ENCODE results near the gene APLP1.
"Not testable (repeated sequence)": the region's sequence is repeated elsewhere in the genome, so short reads cannot be mapped to it uniquely, and the experiment has no call there.

Gene APLP1

GRCh38 chr19:35874392-35874930 is 6.1 kb downstream of the APLP1 start:
- in situ Hi-C loops (cut with MboI; ENCODE audit: low pct_unique_long_range_greater_than_20kb, low sequenced_read_pairs): no loop called here
- DNase-seq: no peak

- in situ Hi-C loops (cut with MboI; ENCODE audit: low pct_unique_long_range_greater_than_20kb, low sequenced_read_pairs): no loop called here
- DNase-seq: no peak
Measured at GRCh38 chr19:35879068-35879467, 10.7 kb downstream of the APLP1 start.

DNA sequence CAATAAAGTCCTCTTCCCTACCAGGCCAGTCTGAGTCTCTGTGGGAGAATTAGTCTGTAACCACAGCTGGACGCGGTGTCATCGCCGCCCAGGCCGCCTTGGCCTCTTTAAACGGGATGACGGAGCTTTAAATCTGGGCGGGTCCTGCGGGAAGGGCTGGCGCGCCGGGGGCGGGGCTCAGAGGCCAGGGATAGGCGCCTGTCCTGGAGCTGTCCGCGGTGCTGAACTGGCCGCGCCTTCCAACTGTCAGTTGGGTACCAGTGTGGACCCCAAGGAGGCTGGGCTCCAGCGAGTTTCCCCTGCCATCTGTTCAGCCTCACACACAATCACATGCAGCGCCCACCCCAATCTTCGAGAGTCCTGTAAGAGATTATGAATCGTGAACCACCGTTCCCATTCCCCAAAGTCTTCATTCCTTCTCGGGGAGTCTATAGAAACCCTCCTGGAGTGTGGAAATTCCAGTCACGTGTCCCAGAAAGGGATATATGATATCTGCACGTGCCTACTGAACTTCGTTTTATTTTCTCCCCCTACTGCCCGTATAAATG is 11.5 kb downstream of the APLP1 start:
- peak; percentile 89 for DNase-seq
- in situ Hi-C loops (cut with MboI; ENCODE audit: low pct_unique_long_range_greater_than_20kb, low sequenced_read_pairs): no loop called here

- in situ Hi-C loops (cut with MboI; ENCODE audit: low pct_unique_long_range_greater_than_20kb, low sequenced_read_pairs): no loop called here
- DNase-seq: peak; percentile 83
Measured at GRCh38 chr19:35882114-35882832, 13.9 kb downstream of the APLP1 start.

- DNase-seq: no peak
- in situ Hi-C loops (cut with MboI; ENCODE audit: low pct_unique_long_range_greater_than_20kb, low sequenced_read_pairs): no loop called here
Measured at GRCh38 chr19:35883882-35884281, 15.5 kb downstream of the APLP1 start.

DNA sequence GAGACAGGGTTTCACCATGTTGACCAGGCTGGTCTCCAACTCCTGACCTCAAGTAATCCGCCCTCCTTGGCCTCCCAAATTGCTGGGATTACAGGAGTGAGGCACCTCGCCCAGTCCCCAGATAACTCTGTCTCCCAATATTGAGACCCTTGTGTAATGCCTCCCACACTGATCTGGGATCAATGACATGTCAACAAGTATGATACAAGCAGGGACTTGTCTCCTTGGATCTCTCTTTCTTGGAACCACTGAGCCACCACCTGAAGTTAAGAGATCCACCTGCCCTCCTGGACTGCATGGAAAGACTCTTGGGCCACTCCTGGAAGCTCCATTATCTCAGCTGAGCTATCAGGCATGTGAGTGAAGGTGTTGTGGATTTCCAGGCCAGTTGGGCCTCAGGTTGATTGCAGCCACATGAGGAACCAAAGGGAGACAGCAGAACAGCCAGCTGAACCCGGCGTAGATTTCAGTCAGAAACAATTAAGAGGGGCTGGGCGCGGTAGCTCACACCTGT is 16.9 kb downstream of the APLP1 start:
- no peak for DNase-seq
- in situ Hi-C loops (cut with MboI; ENCODE audit: low pct_unique_long_range_greater_than_20kb, low sequenced_read_pairs): no loop called here

GRCh38 chr19:35885904-35886303 is 17.5 kb downstream of the APLP1 start:
- DNase-seq: no peak
- in situ Hi-C loops (cut with MboI; ENCODE audit: low pct_unique_long_range_greater_than_20kb, low sequenced_read_pairs): no loop called here

DNA sequence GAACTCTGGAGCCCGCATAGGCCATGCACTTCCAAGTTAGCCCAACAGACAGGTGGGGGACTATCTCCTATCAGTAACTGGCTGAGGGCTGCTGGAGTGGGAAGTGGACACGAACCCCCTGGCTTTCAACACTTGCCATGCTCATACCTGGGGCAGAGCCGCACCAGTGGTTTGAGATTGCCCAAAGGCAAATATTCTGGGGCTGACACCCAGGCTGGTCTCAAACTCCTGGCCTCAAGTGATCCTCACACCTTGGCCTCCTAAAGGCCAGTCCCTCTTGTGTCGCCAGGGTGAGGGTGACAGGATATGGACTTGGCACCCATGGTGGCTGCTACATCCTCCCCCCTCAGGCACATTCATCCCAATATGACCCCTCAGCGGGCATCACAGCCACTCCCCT is 18.8 kb downstream of the APLP1 start:
- in situ Hi-C loops (cut with MboI; ENCODE audit: low pct_unique_long_range_greater_than_20kb, low sequenced_read_pairs): no loop called here
- no peak for DNase-seq

DNA sequence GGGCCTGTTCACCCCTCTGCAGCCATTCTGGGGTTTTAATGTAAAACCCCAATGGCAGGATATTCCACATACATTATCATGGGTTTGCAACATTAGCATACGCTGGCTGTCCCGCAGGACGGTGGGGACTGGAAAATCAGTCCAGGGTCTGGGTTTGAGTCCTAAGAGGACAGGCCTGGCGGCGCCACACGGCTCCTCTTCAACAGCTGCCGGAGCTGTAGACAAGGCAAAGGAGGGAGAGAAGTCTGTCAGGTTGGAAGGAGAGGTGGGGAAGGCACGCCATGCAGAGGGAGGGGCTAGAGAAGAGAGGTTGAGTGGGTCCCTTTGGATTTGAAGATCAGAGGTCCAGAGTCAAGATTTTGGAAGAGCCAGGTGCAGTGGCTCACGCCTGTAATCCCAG is 20.0 kb downstream of the APLP1 start:
- DNase-seq: no peak
- in situ Hi-C loops (cut with MboI; ENCODE audit: low pct_unique_long_range_greater_than_20kb, low sequenced_read_pairs): no loop called here

GRCh38 chr19:35889370-35890112 is 21.2 kb downstream of the APLP1 start:
- no peak for DNase-seq
- in situ Hi-C loops (cut with MboI; ENCODE audit: low pct_unique_long_range_greater_than_20kb, low sequenced_read_pairs): no loop called here

- in situ Hi-C loops (cut with MboI; ENCODE audit: low pct_unique_long_range_greater_than_20kb, low sequenced_read_pairs): no loop called here
- no peak for DNase-seq
Measured at GRCh38 chr19:35890113-35890650, 21.8 kb downstream of the APLP1 start.

GRCh38 chr19:35891819-35892218 is 23.4 kb downstream of the APLP1 start:
- in situ Hi-C loops (cut with MboI; ENCODE audit: low pct_unique_long_range_greater_than_20kb, low sequenced_read_pairs); DNase-seq: not testable (repeated sequence)

DNA sequence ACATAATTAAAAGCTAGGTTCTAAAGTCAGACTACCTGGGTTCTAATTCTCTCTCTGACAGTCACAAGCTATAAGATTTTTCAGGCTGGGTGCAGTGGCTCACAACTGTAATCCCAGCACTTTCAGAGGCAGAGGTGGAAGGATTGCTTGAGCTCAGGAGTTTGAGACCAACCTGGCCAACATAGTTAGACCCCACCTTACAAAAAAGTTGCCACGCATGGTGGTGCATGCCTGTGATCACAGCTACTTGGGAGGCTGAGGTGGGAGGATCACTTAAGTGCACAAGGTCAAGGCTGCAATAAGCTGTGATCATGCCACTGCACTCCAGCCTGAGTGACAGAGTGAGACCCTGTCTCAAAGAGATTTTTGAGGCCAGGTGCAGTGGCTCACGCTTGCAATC is 26.0 kb downstream of the APLP1 start:
- in situ Hi-C loops (cut with MboI; ENCODE audit: low pct_unique_long_range_greater_than_20kb, low sequenced_read_pairs): no loop called here
- DNase-seq: no peak

DNA sequence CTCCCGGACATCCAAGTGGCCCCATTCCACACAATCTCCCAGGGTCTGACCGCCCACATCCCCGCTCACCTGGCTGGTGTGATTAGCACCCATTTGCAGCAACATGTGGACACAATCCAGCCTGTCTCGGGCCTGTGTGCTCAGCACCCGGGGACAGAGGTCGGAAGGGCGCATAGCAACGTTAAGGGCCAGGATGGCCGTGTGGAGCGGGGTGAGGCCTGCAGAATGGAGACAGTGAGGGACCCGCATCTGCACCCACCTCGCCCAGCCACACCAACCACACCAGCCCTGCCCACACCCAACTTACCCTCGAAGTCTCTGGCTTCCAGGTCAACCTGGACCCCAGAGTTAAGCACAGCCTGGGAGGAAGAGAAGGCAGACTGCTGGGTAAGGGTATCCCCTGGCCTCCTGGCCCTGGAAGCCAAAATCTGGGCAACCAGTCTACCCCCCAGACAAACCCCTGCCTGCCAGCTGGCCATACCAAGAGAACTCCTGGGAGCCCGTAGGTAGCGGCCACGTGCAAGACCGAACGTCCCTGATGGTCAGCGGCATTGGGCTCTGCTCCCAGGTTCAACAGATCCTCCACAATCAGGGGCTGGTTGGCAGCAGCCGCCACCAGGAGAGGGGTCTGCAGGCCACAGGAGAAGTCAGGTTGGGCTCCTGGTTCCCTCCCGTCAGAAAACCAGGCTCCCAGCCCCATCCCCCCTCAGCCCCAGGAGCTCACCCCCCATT is 27.7 kb downstream of the APLP1 start:
- in situ Hi-C loops (cut with MboI; ENCODE audit: low pct_unique_long_range_greater_than_20kb, low sequenced_read_pairs): no loop called here
- DNase-seq: no peak

GRCh38 chr19:35896643-35897040 is 28.3 kb downstream of the APLP1 start:
- in situ Hi-C loops (cut with MboI; ENCODE audit: low pct_unique_long_range_greater_than_20kb, low sequenced_read_pairs): no loop called here
- DNase-seq: no peak

- in situ Hi-C loops (cut with MboI; ENCODE audit: low pct_unique_long_range_greater_than_20kb, low sequenced_read_pairs): no loop called here
- no peak for DNase-seq
Measured at GRCh38 chr19:35897706-35898451, 29.5 kb downstream of the APLP1 start.

DNA sequence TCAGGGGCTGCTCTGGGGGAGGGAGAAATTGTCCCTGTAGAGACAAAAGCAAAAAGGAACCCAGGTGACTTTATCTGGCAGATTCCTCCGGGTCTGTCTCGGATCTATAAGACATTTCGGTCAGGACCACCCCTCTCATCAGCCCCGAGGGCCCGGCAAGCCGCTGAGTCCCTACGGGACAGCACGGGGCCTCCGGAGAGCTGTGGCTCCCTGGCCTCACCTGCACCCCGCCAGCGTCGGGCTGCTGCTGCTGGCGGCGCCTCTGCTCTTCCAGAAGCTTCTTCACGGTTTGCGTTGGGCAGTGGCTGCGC is 30.1 kb downstream of the APLP1 start:
- DNase-seq: no peak
- in situ Hi-C loops (cut with MboI; ENCODE audit: low pct_unique_long_range_greater_than_20kb, low sequenced_read_pairs): no loop called here

DNA sequence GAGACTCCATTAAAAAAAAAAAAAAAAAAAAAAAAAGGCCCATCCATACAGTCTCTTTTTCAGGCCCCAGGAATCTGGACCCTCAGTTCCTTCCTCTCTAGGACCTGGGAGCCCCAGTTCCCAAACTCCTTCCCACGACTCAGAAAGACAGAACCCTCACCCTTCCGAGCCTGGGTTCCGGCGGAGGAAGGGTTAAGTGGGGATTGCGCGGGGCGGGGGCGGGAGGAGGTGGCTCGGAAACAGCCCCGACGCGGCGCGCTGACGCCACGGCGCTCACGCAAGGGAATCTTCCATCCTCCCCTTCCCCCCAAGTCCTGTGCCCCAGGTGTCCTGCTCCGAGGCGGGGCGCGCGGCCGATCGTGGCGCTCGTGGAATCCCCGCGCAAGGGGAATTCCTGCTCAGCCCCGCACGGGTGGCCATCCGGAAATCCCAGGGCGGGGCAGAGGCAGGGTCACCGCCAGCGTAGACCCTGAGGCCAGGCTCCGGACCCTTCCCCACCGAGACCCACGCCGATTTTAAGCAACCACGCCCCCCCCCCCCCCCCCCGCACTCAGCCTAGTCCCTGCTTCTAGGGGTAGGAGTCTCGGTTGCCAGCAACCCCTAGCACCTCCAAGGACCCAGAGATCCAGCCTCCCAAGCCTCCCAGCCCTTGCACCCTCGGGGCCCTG is 31.3 kb downstream of the APLP1 start:
- in situ Hi-C loops (cut with MboI; ENCODE audit: low pct_unique_long_range_greater_than_20kb, low sequenced_read_pairs): no loop called here
- DNase-seq: peak; percentile 88

All from KBM-7 (cell line).